Measurements from ENCODE around the gene ALDH1A1.

The ALDH1A1 gene

DNA sequence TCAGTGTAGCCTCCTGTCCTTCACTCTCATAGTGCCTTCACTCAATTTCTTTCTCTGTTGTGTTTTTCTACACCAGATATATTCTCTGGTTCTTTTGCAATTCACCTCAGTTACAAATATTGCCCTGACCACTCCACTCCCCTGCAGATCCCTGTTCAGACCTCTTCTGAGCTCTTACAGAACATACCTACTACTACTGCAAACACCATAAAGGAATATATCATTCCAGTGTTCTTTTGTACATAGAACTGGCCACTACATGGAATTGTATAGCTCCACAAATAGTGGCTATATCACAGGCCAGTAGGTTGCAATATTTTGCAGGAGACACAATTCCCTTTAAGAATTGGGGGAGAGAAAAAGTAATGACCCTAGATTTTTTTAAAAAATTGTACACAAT is 21.0 kb downstream of the ALDH1A1 start:
- DNase-seq (ENCODE audit: low spot score), result no peak
- TF ChIP-seq, protein P1, sequence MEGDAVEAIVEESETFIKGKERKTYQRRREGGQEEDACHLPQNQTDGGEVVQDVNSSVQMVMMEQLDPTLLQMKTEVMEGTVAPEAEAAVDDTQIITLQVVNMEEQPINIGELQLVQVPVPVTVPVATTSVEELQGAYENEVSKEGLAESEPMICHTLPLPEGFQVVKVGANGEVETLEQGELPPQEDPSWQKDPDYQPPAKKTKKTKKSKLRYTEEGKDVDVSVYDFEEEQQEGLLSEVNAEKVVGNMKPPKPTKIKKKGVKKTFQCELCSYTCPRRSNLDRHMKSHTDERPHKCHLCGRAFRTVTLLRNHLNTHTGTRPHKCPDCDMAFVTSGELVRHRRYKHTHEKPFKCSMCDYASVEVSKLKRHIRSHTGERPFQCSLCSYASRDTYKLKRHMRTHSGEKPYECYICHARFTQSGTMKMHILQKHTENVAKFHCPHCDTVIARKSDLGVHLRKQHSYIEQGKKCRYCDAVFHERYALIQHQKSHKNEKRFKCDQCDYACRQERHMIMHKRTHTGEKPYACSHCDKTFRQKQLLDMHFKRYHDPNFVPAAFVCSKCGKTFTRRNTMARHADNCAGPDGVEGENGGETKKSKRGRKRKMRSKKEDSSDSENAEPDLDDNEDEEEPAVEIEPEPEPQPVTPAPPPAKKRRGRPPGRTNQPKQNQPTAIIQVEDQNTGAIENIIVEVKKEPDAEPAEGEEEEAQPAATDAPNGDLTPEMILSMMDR (IDR thresholded peaks at IDR 0.05; ENCODE audit: borderline replicate concordance, control extremely low read depth, extremely low read depth, insufficient read depth, missing control alignments), result no peak
- in situ Hi-C loops (cut with MboI; ENCODE audit: low sequenced_read_pairs, unreplicated experiment), result no loop called here

DNA sequence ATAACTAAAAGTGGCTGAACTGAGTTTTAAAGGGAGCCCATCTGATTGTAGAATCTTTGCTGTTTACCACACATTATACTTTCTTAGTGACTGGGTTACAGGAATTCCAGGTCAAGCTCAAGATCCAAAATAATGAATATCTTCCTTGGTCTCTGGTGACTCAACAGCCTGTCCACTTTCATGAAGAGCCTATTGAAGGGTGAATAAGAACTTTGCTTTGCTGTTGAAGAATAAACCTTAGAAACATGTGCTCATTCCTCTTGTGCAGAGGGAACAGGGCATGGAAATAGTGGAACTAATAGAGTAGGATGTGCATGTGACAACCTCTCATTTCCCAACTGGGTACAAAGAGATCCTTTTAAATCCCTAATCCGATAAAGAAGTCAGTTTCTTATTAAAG is 21.4 kb downstream of the ALDH1A1 start:
- no peak for DNase-seq (ENCODE audit: low spot score)
- in situ Hi-C loops (cut with MboI; ENCODE audit: low sequenced_read_pairs, unreplicated experiment), result no loop called here
- TF ChIP-seq, protein P1 (IDR thresholded peaks at IDR 0.05; ENCODE audit: borderline replicate concordance, control extremely low read depth, extremely low read depth, insufficient read depth, missing control alignments), result no peak

DNA sequence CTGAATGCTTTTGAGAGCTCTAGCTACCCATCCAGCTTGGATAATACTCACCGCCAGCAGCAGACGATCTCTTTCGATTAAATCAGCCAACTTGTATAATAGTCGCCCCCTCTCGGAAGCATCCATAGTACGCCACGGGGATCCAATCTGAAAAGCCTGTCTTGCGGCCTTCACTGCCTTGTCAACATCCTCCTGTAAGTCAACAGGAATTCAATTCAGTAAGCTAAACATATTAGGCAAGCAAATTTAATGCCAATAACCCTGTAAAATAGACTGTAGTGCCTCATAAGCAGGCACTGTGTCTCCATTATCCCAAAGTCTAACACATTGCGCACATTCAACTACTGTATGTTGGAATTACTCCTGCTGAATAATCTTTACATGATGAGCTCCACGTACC is 22.0 kb downstream of the ALDH1A1 start:
- DNase-seq (ENCODE audit: low spot score), result no peak
- in situ Hi-C loops (cut with MboI; ENCODE audit: low sequenced_read_pairs, unreplicated experiment), result no loop called here
- TF ChIP-seq, protein P1 (IDR thresholded peaks at IDR 0.05; ENCODE audit: borderline replicate concordance, control extremely low read depth, extremely low read depth, insufficient read depth, missing control alignments), result no peak

DNA sequence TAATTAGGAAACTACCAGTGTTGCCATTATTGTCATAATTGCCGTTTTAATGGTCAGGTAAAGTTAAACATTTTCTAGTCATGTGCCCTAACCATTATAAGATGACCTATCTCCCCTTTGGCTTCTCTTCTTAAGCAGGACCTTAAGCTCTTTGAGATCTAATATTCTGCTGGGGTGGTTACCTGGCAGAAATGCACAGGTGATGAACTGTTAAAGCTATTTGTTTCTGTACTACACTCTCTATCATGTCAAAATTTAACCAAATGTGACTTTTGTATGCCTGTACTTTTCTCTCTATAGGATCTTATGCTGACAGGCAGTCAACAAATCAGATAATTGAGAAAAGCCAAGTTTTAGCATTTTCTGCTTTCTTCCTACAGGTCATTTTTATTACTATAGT is 23.3 kb downstream of the ALDH1A1 start:
- TF ChIP-seq, protein P1 (IDR thresholded peaks at IDR 0.05; ENCODE audit: borderline replicate concordance, control extremely low read depth, extremely low read depth, insufficient read depth, missing control alignments), result no peak
- in situ Hi-C loops (cut with MboI; ENCODE audit: low sequenced_read_pairs, unreplicated experiment), result no loop called here
- DNase-seq (ENCODE audit: low spot score), result no peak

DNA sequence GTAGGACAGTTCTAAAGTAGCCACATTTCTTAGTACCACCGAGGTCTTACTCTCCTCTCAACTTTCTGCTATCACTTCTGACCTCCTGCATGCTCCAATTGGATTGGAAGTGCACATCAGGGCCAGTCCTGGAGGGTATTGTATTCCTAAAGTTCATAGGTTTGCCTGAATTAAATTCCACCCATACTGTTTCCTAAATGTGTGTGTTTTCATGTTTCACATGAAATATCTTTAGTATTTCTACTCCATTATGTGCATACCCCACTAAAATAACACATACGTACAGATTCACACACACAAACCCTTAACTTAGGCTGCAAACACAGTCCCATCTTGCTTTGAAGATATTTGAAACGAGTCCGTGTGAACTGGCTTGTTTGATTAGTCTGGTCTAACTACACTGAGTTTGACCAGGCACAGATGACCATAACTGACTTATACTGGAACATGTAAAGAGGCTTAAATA is 24.8 kb downstream of the ALDH1A1 start:
- in situ Hi-C loops (cut with MboI; ENCODE audit: low sequenced_read_pairs, unreplicated experiment), result no loop called here
- no peak for DNase-seq (ENCODE audit: low spot score)
- TF ChIP-seq, protein P1 (IDR thresholded peaks at IDR 0.05; ENCODE audit: borderline replicate concordance, control extremely low read depth, extremely low read depth, insufficient read depth, missing control alignments), result no peak

DNA sequence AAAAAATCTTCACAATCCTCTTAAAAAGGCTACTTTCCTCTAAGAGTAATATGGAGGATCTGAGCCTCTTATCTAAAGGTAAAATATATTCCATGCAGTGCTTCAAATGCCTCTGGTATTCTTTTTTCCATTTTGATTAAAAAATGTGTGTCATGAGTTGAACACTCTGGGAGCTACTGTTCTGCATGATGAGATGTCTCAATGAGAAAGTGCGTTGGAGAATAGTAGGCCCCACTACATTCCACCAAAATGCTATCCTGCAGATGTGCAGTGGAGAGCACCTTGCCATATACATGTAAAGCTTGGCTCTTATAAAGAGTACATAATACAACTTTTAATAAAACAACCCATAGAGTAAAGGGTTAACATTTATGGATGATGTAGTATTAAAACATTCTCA is 26.3 kb downstream of the ALDH1A1 start:
- DNase-seq (ENCODE audit: low spot score), result no peak
- in situ Hi-C loops (cut with MboI; ENCODE audit: low sequenced_read_pairs, unreplicated experiment), result no loop called here
- TF ChIP-seq, protein P1 (IDR thresholded peaks at IDR 0.05; ENCODE audit: borderline replicate concordance, control extremely low read depth, extremely low read depth, insufficient read depth, missing control alignments), result no peak

DNA sequence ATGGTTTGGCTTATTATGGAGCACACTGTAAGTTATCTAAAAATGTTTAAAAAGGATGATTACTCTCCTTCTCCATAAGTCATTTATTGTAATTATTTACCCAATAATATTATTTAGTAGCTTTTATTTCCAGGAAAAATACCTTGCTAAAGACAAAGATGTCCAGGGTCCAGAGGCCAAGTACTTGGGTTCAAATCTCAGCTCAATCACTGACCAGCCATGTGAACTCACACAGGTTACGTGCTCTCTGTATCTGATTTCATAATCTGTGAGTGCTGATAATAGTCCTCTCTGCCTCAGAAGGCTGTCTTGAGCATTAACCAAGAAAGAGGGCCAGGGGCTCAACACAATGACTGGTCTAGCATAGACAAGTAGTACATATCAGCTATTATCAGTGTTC is 27.0 kb downstream of the ALDH1A1 start:
- TF ChIP-seq, protein P1 (IDR thresholded peaks at IDR 0.05; ENCODE audit: borderline replicate concordance, control extremely low read depth, extremely low read depth, insufficient read depth, missing control alignments), result no peak
- in situ Hi-C loops (cut with MboI; ENCODE audit: low sequenced_read_pairs, unreplicated experiment), result no loop called here
- DNase-seq (ENCODE audit: low spot score), result no peak
